Kidney epithelial cell (primary cell): Measurements from ENCODE around the gene ZYG11A. TPM values are rescaled to one million over a fixed set of nuclear protein-coding genes. Genes with fewer than 3 reads are reported as not detected.

Source experiments
- total RNA-seq: library from RNA; depleted of rRNA; stranded (reverse); fragments of >200 nt; gene quantifications from 2 replicates; pipeline ENCODE4 v1.2.3, GENCODE V29; 2015

Gene ZYG11A
- total RNA-seq, 1 donor from 2014 or later = 0.50 TPM

Other genes starting within 250 kb of the ZYG11A start
- gene GPX7, start 240.4 kb upstream of the ZYG11A start, total RNA-seq = 33.1 and 52.8 TPM in 2 replicates
- not detected in 2 replicates for gene SHISAL2A, start 209.6 kb upstream of the ZYG11A start, total RNA-seq
- 13.0 and 17.3 TPM in 2 replicates for gene COA7, start 144.4 kb upstream of the ZYG11A start, total RNA-seq
- 23.5 and 25.2 TPM in 2 replicates for gene ZYG11B, start 116.3 kb upstream of the ZYG11A start, total RNA-seq
- gene ECHDC2, start 79.0 kb downstream of the ZYG11A start, total RNA-seq = 39.1 and 50.8 TPM in 2 replicates
- gene SCP2, start 84.5 kb downstream of the ZYG11A start, total RNA-seq = 49.2 and 63.8 TPM in 2 replicates
- not detected in 2 replicates for gene PODN, start 219.5 kb downstream of the ZYG11A start, total RNA-seq